SIG-M5 treated with dmso at 0.1 percent for 504 hours (cell line): ENCODE results near the gene CIDEA.
"Not testable (repeated sequence)": the region's sequence is repeated elsewhere in the genome, so short reads cannot be mapped to it uniquely, and the experiment has no call there.

Experiments used
- DNase-seq: peaks from one replicate; lab custom pipeline; 2025; ENCODE audit not compliant: unreplicated experiment; lab: John Stamatoyannopoulos, UW

Gene CIDEA

GRCh38 chr18:12238826-12239225 lies 15.3 kb upstream of the CIDEA start:
- no peak for DNase-seq

GRCh38 chr18:12239431-12239830 lies 14.7 kb upstream of the CIDEA start:
- DNase-seq, result no peak

- no peak for DNase-seq
Observed at GRCh38 chr18:12242658-12243260, 11.4 kb upstream of the CIDEA start.

GRCh38 chr18:12243272-12243671 lies 10.9 kb upstream of the CIDEA start:
- DNase-seq, result not testable (repeated sequence)

GRCh38 chr18:12245793-12246135 lies 8.4 kb upstream of the CIDEA start:
- no peak for DNase-seq

GRCh38 chr18:12246849-12247808 lies 7.0 kb upstream of the CIDEA start:
- DNase-seq, result no peak

GRCh38 chr18:12247946-12248345 lies 6.2 kb upstream of the CIDEA start:
- DNase-seq, result no peak

- no peak for DNase-seq
Observed at GRCh38 chr18:12248926-12249720, 5.0 kb upstream of the CIDEA start.

GRCh38 chr18:12251311-12251710 lies 2.9 kb upstream of the CIDEA start:
- DNase-seq, result no peak

GRCh38 chr18:12252061-12252460 lies 2.1 kb upstream of the CIDEA start:
- no peak for DNase-seq

GRCh38 chr18:12253027-12253426 lies 1.1 kb upstream of the CIDEA start:
- no peak for DNase-seq

- DNase-seq, result no peak
Observed at GRCh38 chr18:12253663-12254135, 462 bp upstream of the CIDEA start.

- DNase-seq, result no peak
Observed at GRCh38 chr18:12254820-12255511, 805 bp downstream of the CIDEA start.

GRCh38 chr18:12255626-12256026 lies 1.5 kb downstream of the CIDEA start:
- DNase-seq, result no peak

GRCh38 chr18:12256951-12257350 lies 2.8 kb downstream of the CIDEA start:
- DNase-seq, result no peak

GRCh38 chr18:12257996-12258718 lies 4.0 kb downstream of the CIDEA start:
- peak; percentile 34 for DNase-seq

GRCh38 chr18:12258719-12259705 lies 4.9 kb downstream of the CIDEA start:
- no peak for DNase-seq

GRCh38 chr18:12262748-12263147 lies 8.6 kb downstream of the CIDEA start:
- DNase-seq, result no peak

GRCh38 chr18:12264864-12265263 lies 10.7 kb downstream of the CIDEA start:
- DNase-seq, result no peak
